IMR-90 (cell line): ENCODE measurements around the gene UGGT1. TPM values are rescaled to one million over a fixed set of nuclear protein-coding genes. Genes with fewer than 3 reads are reported as not detected.

Source experiments
- ATAC-seq: fragments of 200-7000 bp; cut with Tn5 transposase; 2 replicates; pipeline ENCODE4 v1.9.1; 2020; ENCODE audit warnings: low read depth, mild to moderate bottlenecking, moderate library complexity
- BruUV-seq: library from RNA; stranded (reverse); fragments of 400-500 nt; replicated peaks from 2 replicates; lab custom pipeline; 2021; lab: Mats Ljungman, UMichigan
- CTCF ChIA-PET: fragments of 300-600 bp; formaldehyde crosslinking; extraction: SDS; loops from one replicate; lab custom pipeline; 2021; ENCODE audit warnings: antibody characterized with exemption; lab: Yijun Ruan, JAX
- POLR2A ChIA-PET: fragments of 300-600 bp; sonication (Branson Sonifier 250); formaldehyde crosslinking; loops from one replicate; lab custom pipeline; 2022; ENCODE audit warnings: antibody characterized with exemption; ENCODE audit not compliant: unreplicated experiment; lab: Charles Lee
- DNase-seq: peaks from one replicate; pipeline ENCODE4 v3.0.0; 2013
- H2AFZ ChIP-seq: replicated peaks from 2 replicates; pipeline ENCODE3; 2013; ENCODE audit warnings: low read length, mild to moderate bottlenecking; ENCODE audit not compliant: poor library complexity
- H2AK5ac ChIP-seq: 2 replicates; pipeline ENCODE4 v1.6.1; 2013; ENCODE audit warnings: low read depth, low read length, inconsistent platforms
- H2AK9ac ChIP-seq: replicated peaks from 2 replicates; pipeline ENCODE3; 2013; ENCODE audit warnings: mild to moderate bottlenecking, low read depth, low read length, moderate library complexity; ENCODE audit not compliant: poor library complexity
- H2BK120ac ChIP-seq: 2 replicates; pipeline ENCODE4 v1.6.1; 2013; ENCODE audit warnings: low read depth, low read length, inconsistent platforms
- H2BK15ac ChIP-seq: 3 replicates; pipeline ENCODE4 v1.6.1; 2013; ENCODE audit warnings: low read depth, low read length, inconsistent platforms
- H2BK20ac ChIP-seq: 2 replicates; pipeline ENCODE4 v1.6.1; 2013; ENCODE audit warnings: low read depth, mild to moderate bottlenecking, inconsistent platforms, low read length, moderate library complexity
- H2BK5ac ChIP-seq: 2 replicates; pipeline ENCODE4 v1.6.1; 2013; ENCODE audit warnings: mild to moderate bottlenecking, low read depth, low read length, inconsistent platforms; ENCODE audit not compliant: poor library complexity, severe bottlenecking
- H3K14ac ChIP-seq: replicated peaks from 2 replicates; pipeline ENCODE4 v1.6.1; 2013; ENCODE audit warnings: low read depth, low read length, inconsistent platforms
- H3K18ac ChIP-seq: 2 replicates; pipeline ENCODE4 v1.6.1; 2013; ENCODE audit warnings: low read depth, low read length, control low read depth
- H3K23ac ChIP-seq: 2 replicates; pipeline ENCODE4 v1.6.1; 2013; ENCODE audit warnings: low read depth, low read length, inconsistent platforms
- H3K27ac ChIP-seq: 2 replicates; pipeline ENCODE4 v1.5.1; 2013; ENCODE audit warnings: mild to moderate bottlenecking, control low read depth, low read length; ENCODE audit not compliant: insufficient read depth
- H3K27me3 ChIP-seq: 2 replicates; pipeline ENCODE4 v1.6.1; 2013; ENCODE audit warnings: low read length; ENCODE audit not compliant: control insufficient read depth, insufficient read depth
- H3K36me3 ChIP-seq: 2 replicates; pipeline ENCODE4 v1.6.1; 2013; ENCODE audit warnings: low read length, mixed read lengths; ENCODE audit not compliant: control insufficient read depth, insufficient read depth
- H3K4ac ChIP-seq: 2 replicates; pipeline ENCODE4 v1.6.1; 2013; ENCODE audit warnings: low read depth, low read length, inconsistent platforms
- H3K4me1 ChIP-seq: 2 replicates; pipeline ENCODE4 v1.6.1; 2013; ENCODE audit warnings: low read length, mixed read lengths; ENCODE audit not compliant: control insufficient read depth, insufficient read depth
- H3K4me2 ChIP-seq: 2 replicates; pipeline ENCODE4 v1.6.1; 2013; ENCODE audit warnings: low read depth, mild to moderate bottlenecking, control low read depth, low read length, moderate library complexity
- H3K4me3 ChIP-seq: 2 replicates; pipeline ENCODE4 v1.5.1; 2013; ENCODE audit warnings: low read depth, mild to moderate bottlenecking, control low read depth, low read length, moderate library complexity; ENCODE audit not compliant: insufficient read depth
- H3K56ac ChIP-seq: 2 replicates; pipeline ENCODE4 v1.6.1; 2013; ENCODE audit warnings: low read length, inconsistent platforms; ENCODE audit not compliant: insufficient read depth; ENCODE audit errors: extremely low read depth
- H3K79me1 ChIP-seq, 2 experiments: 2 replicates each; pipeline ENCODE4 v1.6.1; 2013; ENCODE audit warnings: low read length in 2 of 2, inconsistent platforms in 1 of 2, low read depth in 1 of 2
- H3K9ac ChIP-seq: 2 replicates; pipeline ENCODE4 v1.6.1; 2013; ENCODE audit warnings: low read depth, low read length, control low read depth
- H3K9me1 ChIP-seq: 2 replicates; pipeline ENCODE4 v1.6.1; 2013; ENCODE audit warnings: low read length, inconsistent platforms; ENCODE audit not compliant: insufficient read depth
- H3K9me3 ChIP-seq: 2 replicates; pipeline ENCODE4 v1.6.1; 2013; ENCODE audit warnings: low read length; ENCODE audit not compliant: control insufficient read depth, insufficient read depth
- H4K20me1 ChIP-seq: 2 replicates; pipeline ENCODE4 v1.6.1; 2013; ENCODE audit warnings: low read length, inconsistent platforms; ENCODE audit not compliant: insufficient read depth
- H4K5ac ChIP-seq: 2 replicates; pipeline ENCODE4 v1.6.1; 2013; ENCODE audit warnings: mild to moderate bottlenecking, low read depth, low read length, control low read depth
- H4K8ac ChIP-seq, 2 experiments: 2 replicates each; pipeline ENCODE4 v1.6.1; 2013; ENCODE audit warnings: low read depth in 2 of 2, low read length in 2 of 2, control low read depth in 1 of 2, inconsistent platforms in 1 of 2
- H4K91ac ChIP-seq: 2 replicates; pipeline ENCODE4 v1.6.1; 2013; ENCODE audit warnings: low read depth, low read length, inconsistent platforms; ENCODE audit not compliant: insufficient read depth
- CEBPB ChIP-seq: IDR thresholded peaks from 2 replicates; pipeline ENCODE4 v1.6.1; 2012; ENCODE audit warnings: low read depth, low read length, improper control_type of control experiment
- CHD1 ChIP-seq: IDR thresholded peaks from 2 replicates; pipeline ENCODE4 v1.6.1; 2012; ENCODE audit warnings: low read depth, low read length, improper control_type of control experiment
- FOS ChIP-seq: fragments of 150-350 bp; IDR thresholded peaks from 2 replicates; pipeline ENCODE4 v1.6.1; 2016; ENCODE audit warnings: low read depth, low read length
- MAFK ChIP-seq: IDR thresholded peaks from 2 replicates; pipeline ENCODE4 v1.6.1; 2012; ENCODE audit warnings: low read depth, low read length, improper control_type of control experiment
- MAZ ChIP-seq: IDR thresholded peaks from 2 replicates; pipeline ENCODE4 v1.6.1; 2012; ENCODE audit warnings: low read depth, mild to moderate bottlenecking, low read length, improper control_type of control experiment, moderate library complexity, borderline replicate concordance
- MXI1 ChIP-seq: IDR thresholded peaks from 2 replicates; pipeline ENCODE4 v1.6.1; 2012; ENCODE audit warnings: low read depth, mild to moderate bottlenecking, low read length, moderate library complexity, borderline replicate concordance
- NFE2L2 ChIP-seq: fragments of 150-350 bp; IDR thresholded peaks from 2 replicates; pipeline ENCODE4 v1.6.1; 2016; ENCODE audit warnings: low read depth, mild to moderate bottlenecking, low read length
- RAD21 ChIP-seq: IDR thresholded peaks from 2 replicates; pipeline ENCODE4 v1.6.1; 2012; ENCODE audit warnings: low read length, improper control_type of control experiment
- RCOR1 ChIP-seq: IDR thresholded peaks from 2 replicates; pipeline ENCODE4 v1.6.1; 2012; ENCODE audit warnings: mild to moderate bottlenecking, low read length, improper control_type of control experiment; ENCODE audit not compliant: insufficient replicate concordance
- RFX5 ChIP-seq: IDR thresholded peaks from 2 replicates; pipeline ENCODE4 v1.8.0; 2012; ENCODE audit warnings: low read depth, mild to moderate bottlenecking, low read length, moderate library complexity
- SMC3 ChIP-seq: fragments of 150-350 bp; IDR thresholded peaks from 2 replicates; pipeline ENCODE4 v1.6.1; 2016; ENCODE audit warnings: low read depth, mild to moderate bottlenecking, antibody characterized with exemption, low read length, moderate library complexity
- WGBS, 2 experiments: methylation state at CpG; one replicate each; pipeline versions ENCODE4 v1.1.5 to v1.1.7; 2013; ENCODE audit warnings: missing lambda C conversion rate in 2 of 2; ENCODE audit not compliant: insufficient read length in 1 of 2; ENCODE audit errors: extremely low coverage in 2 of 2; 5-methylcytosine and 5-hydroxymethylcytosine counted together
- dilution Hi-C: fragments of 300-500 bp; cut with HindIII; formaldehyde crosslinking; loops from one replicate; pipeline ENCODE4 v1.14.3; 2018; ENCODE audit warnings: low sequenced_read_pairs; ENCODE audit not compliant: unreplicated experiment
- in situ Hi-C: fragments of 300-500 bp; cut with MboI; formaldehyde crosslinking; loops from 3 replicates; pipeline ENCODE4 v1.14.3; 2019; ENCODE audit warnings: low sequenced_read_pairs, inconsistent platforms, mixed read lengths
- intact Hi-C: fragments of 100-400 bp; cut with micrococcal nuclease; formaldehyde crosslinking; loops from 2 replicates; pipeline ENCODE4 v1.10.0; 2022
- polyA plus RNA-seq, 3 experiments: library from polyadenylated mRNA; depleted of rRNA; stranded (reverse); fragments of >200 nt; gene quantifications; 2 replicates each; pipeline ENCODE4 v1.2.3, GENCODE V29; 2012; ENCODE audit warnings: low replicate concordance in 1 of 3
- total RNA-seq: library from RNA; depleted of rRNA; stranded (reverse); fragments of >200 nt; gene quantifications from 2 replicates; pipeline ENCODE4 v1.2.3, GENCODE V29; 2012
- TF ChIP-seq, protein P1 (sequence below): fragments of 150-350 bp; IDR thresholded peaks from 2 replicates; pipeline ENCODE4 v1.6.1; 2016; ENCODE audit warnings: low read depth, mild to moderate bottlenecking, low read length, moderate library complexity, borderline replicate concordance
- TF ChIP-seq, protein P2 (sequence below): conservative IDR thresholded peaks from 2 replicates; pipeline ENCODE4 v1.5.1; 2012; ENCODE audit warnings: mild to moderate bottlenecking, low read depth, low read length, improper control_type of control experiment
- TF ChIP-seq, protein P3 (sequence below): fragments of 150-350 bp; IDR thresholded peaks from 2 replicates; pipeline ENCODE4 v1.6.1; 2017; ENCODE audit warnings: mild to moderate bottlenecking, antibody characterized with exemption, low read length, low read depth

UGGT1 gene
- total and polyA plus RNA-seq, 2 of the 4 experiments (the other 2 are of a cell fraction): 26.1 to 71.3 TPM

DNA sequence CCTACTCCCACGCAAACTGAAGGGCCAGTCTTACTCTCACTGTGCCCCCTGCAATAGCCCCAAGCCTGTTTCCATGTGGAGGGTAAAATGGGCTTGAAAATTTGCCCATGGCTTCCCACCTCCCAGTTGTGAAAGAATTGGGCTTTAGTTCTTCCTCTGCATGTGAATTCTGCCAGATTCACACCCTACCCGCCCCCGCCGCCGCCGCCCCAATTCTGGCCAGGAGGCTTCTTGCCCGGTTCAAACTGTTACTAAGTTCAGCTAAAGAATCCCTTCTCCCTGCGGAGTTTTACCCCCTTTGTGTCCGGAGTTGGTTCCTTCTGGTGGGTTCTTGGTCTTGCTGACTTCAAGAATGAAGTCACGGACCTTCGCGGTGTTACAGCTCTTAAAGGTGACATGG lies 37.7 kb upstream of the UGGT1 start:
- ChIA-PET CTCF (interaction anchor here (2.8 kb wide), 1 partner anchor 10 kb away, joined by 9 read pairs; no protein-coding TSS in a partner anchor), POLR2A (no interaction called here)
- Histone ChIP-seq H2BK5ac (no peak overlapping the region), H3K14ac (no peak overlapping the region), H3K36me3 (no peaks in the 10 kb centered on the region), H4K91ac (no peak overlapping the region), H3K4me1 (no peaks in the 10 kb centered on the region), H3K9me1 (no peaks in the 10 kb centered on the region), H3K27me3 (no peaks in the 10 kb centered on the region; the same call in 1 of the 2 replicates), H4K5ac (no peak overlapping the region), H2BK15ac (no peak overlapping the region), H3K4ac (no peak overlapping the region), H2AK5ac (no peak overlapping the region), H4K20me1 (no peaks in the 10 kb centered on the region), H3K56ac (no peak overlapping the region), H3K4me2 (no peak overlapping the region), H3K9ac (no peak overlapping the region), H3K4me3 (no peak overlapping the region), H2BK120ac (no peak overlapping the region), H3K23ac (no peak overlapping the region), H3K9me3 (peaks cover 3% of the 10 kb centered on the region; the same call in 1 of the 2 replicates), H2AFZ (no peak overlapping the region), H4K8ac (no peak overlapping the region), H2BK20ac (no peak overlapping the region), H2AK9ac (no peak overlapping the region), H3K79me1 (no peaks in the 10 kb centered on the region), H3K18ac (no peak overlapping the region), H3K27ac (no peak overlapping the region)
- intact Hi-C loops: no loop called here
- no TSS peak for BruUV-seq
- TF ChIP-seq CHD1 (no peak), MAFK (no peak), RFX5 (no peak), CEBPB (no peak), RAD21 (no peak), MXI1 (no peak), NFE2L2 (no peak), MAZ (no peak), SMC3 (no peak), FOS (no peak), RCOR1 (no peak)
- TF ChIP-seq, protein P1, sequence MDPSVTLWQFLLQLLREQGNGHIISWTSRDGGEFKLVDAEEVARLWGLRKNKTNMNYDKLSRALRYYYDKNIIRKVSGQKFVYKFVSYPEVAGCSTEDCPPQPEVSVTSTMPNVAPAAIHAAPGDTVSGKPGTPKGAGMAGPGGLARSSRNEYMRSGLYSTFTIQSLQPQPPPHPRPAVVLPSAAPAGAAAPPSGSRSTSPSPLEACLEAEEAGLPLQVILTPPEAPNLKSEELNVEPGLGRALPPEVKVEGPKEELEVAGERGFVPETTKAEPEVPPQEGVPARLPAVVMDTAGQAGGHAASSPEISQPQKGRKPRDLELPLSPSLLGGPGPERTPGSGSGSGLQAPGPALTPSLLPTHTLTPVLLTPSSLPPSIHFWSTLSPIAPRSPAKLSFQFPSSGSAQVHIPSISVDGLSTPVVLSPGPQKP: no peak
- TF ChIP-seq, protein P2, sequence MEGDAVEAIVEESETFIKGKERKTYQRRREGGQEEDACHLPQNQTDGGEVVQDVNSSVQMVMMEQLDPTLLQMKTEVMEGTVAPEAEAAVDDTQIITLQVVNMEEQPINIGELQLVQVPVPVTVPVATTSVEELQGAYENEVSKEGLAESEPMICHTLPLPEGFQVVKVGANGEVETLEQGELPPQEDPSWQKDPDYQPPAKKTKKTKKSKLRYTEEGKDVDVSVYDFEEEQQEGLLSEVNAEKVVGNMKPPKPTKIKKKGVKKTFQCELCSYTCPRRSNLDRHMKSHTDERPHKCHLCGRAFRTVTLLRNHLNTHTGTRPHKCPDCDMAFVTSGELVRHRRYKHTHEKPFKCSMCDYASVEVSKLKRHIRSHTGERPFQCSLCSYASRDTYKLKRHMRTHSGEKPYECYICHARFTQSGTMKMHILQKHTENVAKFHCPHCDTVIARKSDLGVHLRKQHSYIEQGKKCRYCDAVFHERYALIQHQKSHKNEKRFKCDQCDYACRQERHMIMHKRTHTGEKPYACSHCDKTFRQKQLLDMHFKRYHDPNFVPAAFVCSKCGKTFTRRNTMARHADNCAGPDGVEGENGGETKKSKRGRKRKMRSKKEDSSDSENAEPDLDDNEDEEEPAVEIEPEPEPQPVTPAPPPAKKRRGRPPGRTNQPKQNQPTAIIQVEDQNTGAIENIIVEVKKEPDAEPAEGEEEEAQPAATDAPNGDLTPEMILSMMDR: no peak
- TF ChIP-seq, protein P3, sequence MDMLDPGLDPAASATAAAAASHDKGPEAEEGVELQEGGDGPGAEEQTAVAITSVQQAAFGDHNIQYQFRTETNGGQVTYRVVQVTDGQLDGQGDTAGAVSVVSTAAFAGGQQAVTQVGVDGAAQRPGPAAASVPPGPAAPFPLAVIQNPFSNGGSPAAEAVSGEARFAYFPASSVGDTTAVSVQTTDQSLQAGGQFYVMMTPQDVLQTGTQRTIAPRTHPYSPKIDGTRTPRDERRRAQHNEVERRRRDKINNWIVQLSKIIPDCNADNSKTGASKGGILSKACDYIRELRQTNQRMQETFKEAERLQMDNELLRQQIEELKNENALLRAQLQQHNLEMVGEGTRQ: no peak
- ATAC-seq: no peak
- in situ Hi-C loops: loop anchor here (25.0 kb wide), 1 partner anchor 684 kb away; no protein-coding TSS in a partner anchor
- dilution Hi-C loops: no loop called here
- WGBS, 2 experiments: no CpG with 5 or more reads among the region's 12 CpGs
- DNase-seq: no peak
